ENCODE data around the gene LRP6. TPM values are rescaled to one million over a fixed set of nuclear protein-coding genes. Genes with fewer than 3 reads are reported as not detected.

Gene LRP6
- total RNA-seq, 1 experiment from 2014 or later: 21.1 TPM

DNA sequence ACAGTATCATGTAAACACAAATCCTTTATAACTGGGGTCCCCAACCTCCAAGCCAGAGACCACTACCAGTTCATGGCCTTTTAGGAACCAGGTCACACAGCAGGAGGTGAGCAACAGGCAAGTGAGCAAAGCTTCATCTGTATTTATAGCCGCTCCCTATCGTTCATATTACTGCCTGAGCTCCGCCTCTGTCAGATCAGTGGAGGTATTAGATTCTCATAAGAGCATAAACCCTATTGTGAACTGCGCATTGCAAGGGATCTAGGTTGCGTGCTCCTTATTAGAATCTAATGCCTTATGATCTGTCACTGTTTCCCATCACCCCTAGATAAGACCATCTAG is 49.9 kb downstream of the LRP6 start:
- DNase-seq (ENCODE audit: extremely low read depth, low read depth): no peak

DNA sequence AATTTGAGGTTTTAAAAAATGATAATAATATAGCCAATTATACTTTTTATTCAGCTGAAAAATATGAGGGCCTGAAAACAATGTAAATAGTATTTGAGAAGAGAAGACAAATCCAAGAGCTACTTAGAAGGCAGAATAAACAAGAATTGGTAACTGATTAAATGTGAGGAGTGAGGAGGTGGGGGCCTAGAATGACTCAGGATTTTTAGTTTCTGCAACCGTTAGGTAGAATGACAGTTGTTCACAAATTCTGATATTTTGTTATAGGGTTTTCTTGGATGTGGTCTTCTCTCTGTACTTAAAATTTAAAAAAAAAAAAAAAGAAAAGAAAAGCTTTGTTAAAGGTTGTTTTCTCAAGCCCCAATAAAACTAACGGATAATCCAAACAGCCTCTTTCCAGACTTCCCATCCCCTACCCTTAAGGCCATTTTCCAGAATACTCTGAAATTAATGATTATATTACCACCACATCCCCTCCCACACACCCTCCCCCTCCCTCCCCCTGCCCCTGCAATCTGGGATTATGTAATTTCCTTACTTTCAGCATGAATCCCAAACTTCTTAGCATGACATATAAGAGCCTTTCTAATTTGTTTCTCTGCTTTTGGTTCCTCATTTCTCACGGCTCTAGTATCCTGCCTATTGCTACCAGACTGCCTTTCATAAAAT is 50.4 kb downstream of the LRP6 start:
- DNase-seq (ENCODE audit: extremely low read depth, low read depth): no peak

DNA sequence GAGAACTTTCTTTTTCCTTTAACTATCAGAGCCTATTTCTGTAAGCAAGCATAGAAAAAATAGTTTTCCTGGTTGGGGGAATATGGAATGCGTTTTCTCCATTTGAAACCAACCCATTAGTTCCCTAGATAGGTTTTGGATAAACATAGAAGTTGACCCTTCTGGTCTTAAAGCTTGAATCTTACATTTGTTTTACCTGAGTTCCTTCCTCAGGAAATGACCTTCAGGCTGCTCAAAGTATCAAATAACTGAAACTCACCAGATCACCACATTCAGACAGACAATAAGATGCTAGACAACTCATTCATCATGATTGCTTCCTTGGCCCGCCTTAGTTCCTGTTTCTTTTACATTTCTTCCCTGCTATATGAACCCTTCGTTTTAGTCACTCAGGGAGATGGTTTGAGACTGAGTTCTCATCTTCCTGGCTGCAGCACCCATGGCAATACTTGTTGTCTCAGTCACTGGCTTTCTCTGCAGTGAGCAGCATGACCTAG is 52.2 kb downstream of the LRP6 start:
- no peak for DNase-seq (ENCODE audit: extremely low read depth, low read depth)

GRCh38 chr12:12214201-12214600 is 52.6 kb downstream of the LRP6 start:
- DNase-seq (ENCODE audit: extremely low read depth, low read depth): no peak

- no peak for DNase-seq (ENCODE audit: extremely low read depth, low read depth)
Measured at GRCh38 chr12:12212769-12213168, 54.1 kb downstream of the LRP6 start.

DNA sequence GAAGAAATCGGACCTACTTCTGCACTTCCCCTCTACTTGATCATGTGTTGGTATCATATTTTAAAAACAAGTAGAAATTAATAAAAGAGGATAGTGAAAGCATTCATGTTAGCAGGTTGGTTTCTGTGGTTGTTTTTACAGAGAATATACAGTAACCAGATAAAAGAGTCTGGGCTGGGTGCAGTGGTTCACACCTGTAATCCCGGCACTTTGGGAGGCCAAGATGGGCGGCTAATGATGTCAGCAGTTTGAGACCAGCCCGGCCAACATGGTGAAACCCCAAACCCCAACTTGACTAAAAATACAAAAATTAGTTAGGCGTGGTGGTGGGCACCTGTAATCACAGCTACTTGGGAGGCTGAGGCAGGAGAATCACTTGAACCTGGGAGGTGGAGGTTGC is 55.9 kb downstream of the LRP6 start:
- no peak for DNase-seq (ENCODE audit: extremely low read depth, low read depth)

- no peak for DNase-seq (ENCODE audit: extremely low read depth, low read depth)
Measured at GRCh38 chr12:12210416-12210815, 56.4 kb downstream of the LRP6 start.

DNA sequence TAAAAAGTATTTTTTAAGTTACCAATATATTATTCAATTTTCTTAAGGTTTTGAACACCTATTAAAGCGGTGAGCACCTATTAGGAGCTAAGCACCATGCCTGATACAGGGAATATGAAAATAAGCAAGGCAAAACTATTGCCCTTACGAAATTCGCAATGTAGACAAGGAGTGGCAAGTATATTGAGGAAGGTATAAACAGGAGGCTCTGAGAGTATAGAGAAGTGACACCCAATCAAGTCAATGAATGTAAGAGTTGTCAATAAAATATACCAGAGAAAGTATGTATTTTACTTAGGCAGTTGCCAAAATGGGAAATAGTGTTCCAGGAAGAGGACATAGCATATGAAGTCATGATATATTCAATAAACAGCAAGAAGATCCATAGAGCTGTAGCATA is 57.2 kb downstream of the LRP6 start:
- DNase-seq (ENCODE audit: extremely low read depth, low read depth): no peak

GRCh38 chr12:12209043-12209442 is 57.8 kb downstream of the LRP6 start:
- no peak for DNase-seq (ENCODE audit: extremely low read depth, low read depth)

DNA sequence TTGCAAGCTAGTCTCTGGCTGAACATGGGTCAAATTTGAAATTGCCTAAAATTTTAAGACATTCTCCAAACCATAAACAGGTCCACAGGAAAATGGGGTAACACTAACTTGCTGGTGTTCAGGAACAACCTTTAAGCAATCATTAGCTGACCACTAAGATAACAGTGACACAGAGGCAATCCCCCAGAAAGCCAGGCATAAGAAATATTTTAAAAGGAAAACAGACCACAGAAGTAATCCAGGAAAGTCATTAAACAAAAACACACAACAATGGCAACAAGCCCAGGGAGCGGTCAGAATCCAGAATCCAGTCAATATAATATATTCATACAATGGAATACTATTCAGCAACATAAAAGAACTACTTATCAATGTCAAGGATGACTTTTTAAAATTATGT is 59.1 kb downstream of the LRP6 start:
- DNase-seq (ENCODE audit: extremely low read depth, low read depth): no peak

DNA sequence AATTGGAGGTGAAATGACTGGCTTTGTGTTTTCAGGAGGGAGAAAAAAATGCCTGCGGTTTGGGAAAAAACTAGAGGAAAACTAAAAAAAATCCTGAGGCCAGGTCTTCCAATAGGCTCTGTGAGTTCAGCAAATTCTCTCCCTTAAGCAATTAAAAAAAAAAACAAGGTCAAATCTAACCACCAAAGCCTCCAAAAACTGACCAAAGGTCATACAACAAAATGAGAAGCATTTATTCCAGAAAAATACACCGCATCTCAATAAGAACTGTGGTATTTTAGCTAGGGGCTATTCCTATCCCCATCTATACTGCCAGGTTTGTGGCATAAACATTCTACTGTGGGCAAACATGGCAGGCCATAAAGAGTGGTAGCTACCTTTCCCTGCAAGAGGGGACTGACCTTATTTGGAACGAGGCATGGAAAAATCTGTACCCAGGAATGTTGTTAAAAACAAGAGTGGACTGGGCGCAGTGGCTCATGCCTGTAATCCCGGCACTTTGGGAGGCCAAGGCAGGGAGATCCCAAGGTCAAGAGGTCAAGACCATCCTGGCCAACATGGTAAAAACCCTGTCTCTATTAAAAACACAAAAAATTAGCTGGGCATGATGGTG is 60.0 kb downstream of the LRP6 start:
- DNase-seq (ENCODE audit: extremely low read depth, low read depth): no peak

GRCh38 chr12:12202747-12203146 is 64.1 kb downstream of the LRP6 start:
- DNase-seq (ENCODE audit: extremely low read depth, low read depth): no peak

GRCh38 chr12:12202105-12202504 is 64.7 kb downstream of the LRP6 start:
- DNase-seq (ENCODE audit: extremely low read depth, low read depth): no peak

GRCh38 chr12:12201274-12201758 is 65.5 kb downstream of the LRP6 start:
- no peak for DNase-seq (ENCODE audit: extremely low read depth, low read depth)

DNA sequence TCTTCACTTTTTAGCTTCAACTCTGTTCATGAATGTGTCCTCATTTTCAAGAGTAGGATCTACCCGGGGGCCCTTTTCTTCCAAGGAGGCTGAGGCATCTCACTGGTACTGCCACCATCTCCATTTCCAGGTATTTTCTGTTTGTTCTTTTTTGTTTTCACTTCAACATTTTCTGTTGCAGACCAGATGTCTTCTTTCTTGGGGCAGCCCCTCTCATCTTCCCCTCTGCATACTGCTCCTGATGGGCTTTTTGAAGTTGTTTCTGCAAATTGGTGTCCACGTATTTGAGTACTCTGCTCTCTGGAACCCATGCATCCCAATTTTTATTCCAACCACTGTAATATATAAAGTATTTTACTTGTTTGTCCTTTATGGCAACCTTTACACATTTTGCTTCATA is 66.5 kb downstream of the LRP6 start:
- no peak for DNase-seq (ENCODE audit: extremely low read depth, low read depth)

- no peak for DNase-seq (ENCODE audit: extremely low read depth, low read depth)
Measured at GRCh38 chr12:12198124-12198523, 68.7 kb downstream of the LRP6 start.

DNA sequence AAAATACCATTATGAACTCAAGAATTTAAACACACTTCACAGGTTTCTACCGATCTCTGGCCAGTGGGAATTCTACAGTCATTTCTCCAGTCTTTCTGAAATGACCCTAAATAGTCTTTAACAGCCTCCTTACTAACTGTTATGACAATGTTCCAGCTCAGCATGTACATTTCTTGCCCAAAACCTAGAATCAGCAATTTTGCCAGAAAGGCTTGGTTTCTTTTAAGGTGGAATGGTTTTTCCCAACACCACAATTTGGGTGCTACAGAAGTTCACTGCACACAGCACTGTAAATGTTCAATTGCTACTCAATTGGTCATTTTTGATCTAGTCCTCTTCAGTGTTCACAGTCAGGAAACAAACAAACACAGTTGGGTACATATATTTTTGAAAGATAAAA is 69.7 kb downstream of the LRP6 start:
- no peak for DNase-seq (ENCODE audit: extremely low read depth, low read depth)

- DNase-seq (ENCODE audit: extremely low read depth, low read depth): no peak
Measured at GRCh38 chr12:12195516-12195915, 71.3 kb downstream of the LRP6 start.

DNA sequence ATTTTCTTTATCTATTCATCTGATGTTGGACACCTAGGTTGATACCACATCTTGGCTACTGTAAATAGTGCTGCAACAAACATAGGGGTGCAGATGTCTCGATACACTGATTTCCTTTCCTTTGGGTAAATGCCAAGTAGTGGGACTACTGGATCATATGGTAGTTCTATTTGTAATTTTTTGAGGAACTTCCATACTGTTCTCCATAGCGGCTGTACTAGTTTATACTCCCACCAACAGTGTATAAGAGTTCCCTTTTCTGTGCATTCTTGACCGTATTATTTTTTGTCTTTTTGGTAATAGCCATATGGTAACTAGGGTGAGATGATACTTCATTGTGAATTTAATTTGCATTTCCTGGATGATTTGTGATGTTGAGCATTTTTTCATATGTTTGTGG is 71.8 kb downstream of the LRP6 start:
- no peak for DNase-seq (ENCODE audit: extremely low read depth, low read depth)

DNA sequence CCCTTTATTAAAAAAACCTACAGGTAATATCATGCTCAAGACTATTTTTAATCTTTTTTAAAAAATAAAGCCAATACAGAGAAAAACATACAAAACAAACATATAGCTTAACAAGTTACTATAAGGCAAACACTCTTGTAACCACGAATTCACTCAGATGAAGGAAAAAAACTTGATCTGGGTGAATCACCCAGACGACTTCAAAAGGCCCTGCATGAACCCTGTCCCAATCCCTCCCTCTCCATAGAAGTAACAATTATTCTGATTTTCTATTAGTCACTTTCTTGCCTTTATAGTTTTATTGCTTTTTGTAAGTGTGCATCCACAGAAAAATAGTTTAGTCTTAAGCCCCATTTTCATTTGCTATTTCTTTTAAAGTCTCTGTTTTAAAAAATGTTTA is 72.6 kb downstream of the LRP6 start:
- DNase-seq (ENCODE audit: extremely low read depth, low read depth): no peak

- DNase-seq (ENCODE audit: extremely low read depth, low read depth): no peak
Measured at GRCh38 chr12:12191008-12191407, 75.8 kb downstream of the LRP6 start.

GRCh38 chr12:12190087-12190809 is 76.6 kb downstream of the LRP6 start:
- DNase-seq (ENCODE audit: extremely low read depth, low read depth): no peak
